Skin epidermis (tissue), 12 donors: ENCODE results near the gene CCDC88C.

Source experiments
- H3K27ac ChIP-seq, 21 experiments: fragments of 200-600 bp; sonication (generic) in 11 of 21; one replicate each; pipeline ENCODE4 v1.5.0; 2020; ENCODE audit warnings: mild to moderate bottlenecking in 3 of 21, inconsistent platforms in 2 of 21, moderate library complexity in 2 of 21
- H3K4me3 ChIP-seq, 7 experiments: fragments of 200-600 bp; sonication (generic) in 2 of 7; one replicate each; pipeline ENCODE4 v1.5.0; 2020; ENCODE audit warnings: inconsistent platforms in 2 of 7, mild to moderate bottlenecking in 2 of 7, moderate library complexity in 1 of 7

The CCDC88C gene

GRCh38 chr14:91385224-91385623, 32.4 kb downstream of the CCDC88C start:
- no peak overlapping the region for H3K27ac ChIP-seq
- no peak overlapping the region for H3K4me3 ChIP-seq

- Histone ChIP-seq H3K4me3 (no peak overlapping the region), H3K27ac (no peak overlapping the region)
These were observed 34.2 kb downstream of the CCDC88C start for GRCh38 chr14:91383439-91383838.

GRCh38 chr14:91381801-91382670, 35.6 kb downstream of the CCDC88C start:
- Histone ChIP-seq H3K27ac (no peak overlapping the region), H3K4me3 (no peak overlapping the region)

GRCh38 chr14:91380610-91381371, 36.8 kb downstream of the CCDC88C start:
- no peak overlapping the region for H3K27ac ChIP-seq

GRCh38 chr14:91380123-91380522, 37.5 kb downstream of the CCDC88C start:
- Histone ChIP-seq H3K4me3 (no peak overlapping the region), H3K27ac (no peak overlapping the region)

More at GRCh38 chr14:91380610-91381371, 36.8 kb downstream of the CCDC88C start:
- H3K4me3 ChIP-seq = no peak overlapping the region

GRCh38 chr14:91379579-91379932, 38.1 kb downstream of the CCDC88C start:
- peak overlapping the region in 1 of 21 experiments; percentile 87 for H3K27ac ChIP-seq
- no peak overlapping the region for H3K4me3 ChIP-seq

GRCh38 chr14:91378930-91379578, 38.6 kb downstream of the CCDC88C start:
- peak overlapping the region in 1 of 21 experiments; percentile 87 for H3K27ac ChIP-seq

GRCh38 chr14:91377700-91378652, 39.6 kb downstream of the CCDC88C start:
- Histone ChIP-seq H3K4me3 (no peak overlapping the region), H3K27ac (peak overlapping the region in 7 of 21 experiments; percentile 7 to 87 (median 36))

More at GRCh38 chr14:91378930-91379578, 38.6 kb downstream of the CCDC88C start:
- H3K4me3 ChIP-seq = no peak overlapping the region

- Histone ChIP-seq H3K27ac (peak overlapping the region in 10 of 21 experiments; percentile 0 to 87 (median 28)), H3K4me3 (no peak overlapping the region)
These were observed 40.8 kb downstream of the CCDC88C start for GRCh38 chr14:91376547-91377477.

GRCh38 chr14:91375720-91376452, 41.7 kb downstream of the CCDC88C start:
- peak overlapping the region in 6 of 21 experiments; percentile 17 to 87 (median 70) for H3K27ac ChIP-seq
- H3K4me3 ChIP-seq = no peak overlapping the region

GRCh38 chr14:91374879-91375702, 42.5 kb downstream of the CCDC88C start:
- Histone ChIP-seq H3K4me3 (no peak overlapping the region), H3K27ac (peak overlapping the region in 11 of 21 experiments; percentile 5 to 87 (median 55))

- Histone ChIP-seq H3K4me3 (no peak overlapping the region), H3K27ac (peak overlapping the region in 12 of 21 experiments; percentile 5 to 87 (median 62))
These were observed 43.2 kb downstream of the CCDC88C start for GRCh38 chr14:91374287-91374878.

- Histone ChIP-seq H3K4me3 (peak overlapping the region in 1 of 7 experiments; percentile 0), H3K27ac (peak overlapping the region in 14 of 21 experiments; percentile 8 to 87 (median 62))
These were observed 43.9 kb downstream of the CCDC88C start for GRCh38 chr14:91373591-91374254.

GRCh38 chr14:91372671-91373495, 44.7 kb downstream of the CCDC88C start:
- Histone ChIP-seq H3K4me3 (peak overlapping the region in 1 of 7 experiments; percentile 0), H3K27ac (peak overlapping the region in 16 of 21 experiments; percentile 8 to 87 (median 62))
